HG02642 (cell line): ENCODE results near the gene IGF1R.

Experiments used
- ATAC-seq: cut with Tn5 transposase; IDR thresholded peaks from one replicate; pipeline ENCODE4 v1.9.1; 2021; ENCODE audit warnings: mild to moderate bottlenecking; ENCODE audit not compliant: unreplicated experiment, poor library complexity

Gene IGF1R

DNA sequence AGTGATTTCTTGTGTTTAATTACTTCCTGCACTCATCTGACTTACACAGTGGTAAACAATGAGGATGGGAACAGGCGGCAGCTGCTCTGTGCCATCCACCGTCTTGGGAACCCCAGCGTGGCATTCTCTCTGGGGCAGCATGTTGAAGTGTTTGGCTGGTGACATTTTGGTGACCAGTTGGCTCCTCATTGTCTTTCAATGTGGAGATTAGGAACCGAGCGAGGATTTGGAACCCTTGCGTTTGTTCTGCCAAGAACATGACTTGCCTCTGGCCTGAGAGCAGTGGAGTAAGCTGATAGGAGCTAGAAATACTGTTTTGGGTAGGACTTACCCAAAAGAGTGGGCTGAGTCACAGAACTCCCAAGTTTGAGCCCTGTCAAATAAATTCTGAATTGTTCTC lies 88.8 kb downstream of the IGF1R start:
- ATAC-seq: no peak

DNA sequence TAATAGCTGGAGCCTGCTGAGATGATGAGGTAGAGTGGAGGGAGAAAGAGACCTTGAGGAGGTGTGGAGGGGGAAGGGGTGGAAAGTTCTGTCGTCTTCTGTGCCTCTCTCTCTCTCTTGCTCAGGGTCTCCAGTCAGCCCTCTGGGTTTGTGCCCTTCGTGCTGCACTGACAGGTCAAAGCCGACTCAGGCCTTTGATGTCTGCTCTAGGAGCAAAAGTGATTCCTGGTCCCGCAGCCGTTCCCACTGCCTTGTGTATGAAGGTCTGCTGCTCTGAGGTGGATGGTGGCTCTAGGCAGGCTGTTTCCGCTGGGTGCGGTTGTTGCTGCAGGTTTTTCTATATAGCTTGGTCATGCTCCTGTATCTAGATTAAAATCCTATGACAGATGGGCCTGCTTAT lies 89.4 kb downstream of the IGF1R start:
- ATAC-seq: no peak

DNA sequence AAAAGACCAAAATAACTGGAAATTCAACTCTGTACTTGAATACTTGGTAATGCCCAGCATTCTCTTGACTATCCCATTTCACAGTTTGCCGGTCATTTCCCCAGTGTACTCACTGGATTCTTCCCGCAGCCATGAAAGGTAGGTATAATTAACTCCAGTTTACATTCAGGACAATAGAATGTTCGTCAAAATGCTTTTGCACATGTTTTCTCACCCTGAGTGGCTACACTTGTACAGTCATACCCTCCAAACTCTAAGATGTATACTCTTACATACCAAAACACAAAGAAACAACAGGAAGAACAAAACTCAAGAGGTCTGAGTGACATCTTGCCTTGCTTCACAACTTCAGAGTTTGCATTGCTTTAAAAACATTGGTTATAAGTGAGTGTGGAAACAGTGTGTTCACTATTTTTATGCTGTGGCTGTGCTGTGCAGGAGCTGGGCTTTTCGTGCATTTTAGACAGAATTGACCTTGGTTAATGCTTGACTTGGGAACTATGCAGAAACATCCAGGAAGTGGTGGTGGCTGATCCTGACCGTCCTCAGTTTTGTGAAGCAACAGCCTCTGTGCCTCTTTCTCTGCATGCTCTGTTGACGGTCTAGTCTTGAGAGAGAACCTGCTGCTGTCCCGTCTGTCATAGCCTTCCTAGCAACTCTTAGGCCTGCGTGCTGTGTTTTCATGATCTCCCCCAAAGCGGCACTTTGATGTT lies 90.5 kb downstream of the IGF1R start:
- ATAC-seq: no peak

DNA sequence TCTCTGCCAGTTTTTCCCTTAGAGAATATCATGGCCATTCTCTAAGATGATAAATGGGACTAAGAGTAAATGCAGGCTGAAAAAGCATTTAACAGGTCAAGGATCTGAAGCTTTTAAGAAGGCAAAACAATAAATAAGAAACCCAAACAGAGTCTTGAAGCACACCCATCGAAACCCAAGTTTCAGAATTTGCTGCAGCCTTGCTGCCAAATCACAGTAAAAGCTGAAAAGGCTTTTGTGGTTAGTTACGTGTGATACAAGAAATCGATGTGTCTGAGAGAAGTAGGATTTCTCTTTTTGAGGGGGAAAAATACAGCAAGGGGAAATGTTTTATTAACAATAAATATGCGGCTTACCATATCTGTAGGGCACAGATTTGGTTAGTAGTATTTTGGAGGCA lies 92.0 kb downstream of the IGF1R start:
- ATAC-seq: no peak

DNA sequence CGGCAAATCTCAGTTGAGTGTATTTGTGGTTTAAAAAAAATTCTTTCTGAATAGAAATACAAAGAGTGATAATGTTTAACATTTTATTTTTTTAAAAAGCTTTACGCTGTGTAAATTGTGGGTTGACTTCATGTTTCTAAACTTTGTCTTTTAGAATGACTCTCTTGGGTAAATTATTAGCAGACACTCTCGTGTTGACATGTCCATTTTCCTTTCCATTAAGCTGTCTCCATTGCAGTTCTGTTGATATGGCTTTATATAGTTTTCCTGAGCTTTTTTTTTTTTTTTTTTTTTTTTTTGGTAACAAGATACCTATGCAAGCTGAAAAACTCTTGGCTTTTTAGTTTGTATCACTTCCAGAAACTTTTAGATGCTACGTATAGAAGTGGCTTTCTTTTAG lies 92.6 kb downstream of the IGF1R start:
- ATAC-seq: no peak

DNA sequence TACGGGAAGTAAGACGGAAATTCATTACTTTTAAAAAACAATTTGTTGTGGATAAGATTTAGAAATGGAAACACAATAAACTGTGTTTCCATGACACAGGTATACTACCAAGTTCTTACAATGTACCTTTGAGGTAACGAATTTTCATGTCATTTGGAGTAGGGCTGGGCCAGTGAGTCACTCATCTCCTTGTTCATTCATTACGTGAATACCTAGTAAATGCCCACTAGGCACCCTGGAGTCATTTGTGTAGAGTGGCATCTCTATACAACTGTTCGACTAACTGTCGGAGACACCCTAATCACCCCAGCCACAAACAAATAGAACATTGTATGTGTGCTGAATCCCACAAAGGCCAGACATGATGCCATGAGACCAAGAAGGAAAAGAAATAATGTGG lies 94.8 kb downstream of the IGF1R start:
- no peak for ATAC-seq

DNA sequence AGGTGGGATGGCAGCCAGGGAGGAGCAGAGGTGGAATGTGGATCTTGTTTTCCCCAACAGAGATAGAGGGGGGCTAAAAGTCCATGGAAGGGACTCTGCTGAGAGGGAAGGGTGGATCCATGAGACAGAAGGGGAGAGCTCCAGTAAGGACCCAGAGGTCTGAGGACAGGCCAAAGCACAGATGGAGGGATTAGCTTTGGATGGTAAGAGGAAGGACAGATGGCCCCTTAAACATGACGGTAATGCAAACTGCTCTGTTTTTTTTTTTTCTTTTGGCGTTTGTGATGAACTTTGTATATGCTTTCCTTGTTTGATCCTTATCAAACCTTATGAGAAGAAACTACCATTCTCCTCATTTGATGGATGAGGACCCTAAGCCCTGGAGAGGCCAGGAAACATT lies 96.2 kb downstream of the IGF1R start:
- ATAC-seq: no peak

DNA sequence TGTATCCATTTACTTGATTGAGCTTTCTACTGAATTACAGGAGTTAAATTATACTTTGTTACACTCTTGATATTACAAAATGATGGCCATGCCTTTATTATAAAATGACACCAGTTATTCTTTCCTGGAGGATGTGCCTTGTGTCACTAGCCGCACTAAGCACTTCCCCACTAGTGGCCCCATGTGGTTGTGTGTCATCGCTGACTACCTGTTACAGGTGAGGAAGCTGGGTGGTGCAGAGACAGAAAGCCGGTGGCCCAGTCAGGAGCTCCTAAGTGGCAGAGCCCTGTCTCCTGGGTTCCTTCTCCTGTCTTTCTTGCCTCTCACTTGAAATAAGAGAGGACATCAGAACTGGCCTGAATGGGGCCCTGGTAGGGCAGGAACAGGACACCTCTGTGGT lies 96.8 kb downstream of the IGF1R start:
- ATAC-seq: no peak

DNA sequence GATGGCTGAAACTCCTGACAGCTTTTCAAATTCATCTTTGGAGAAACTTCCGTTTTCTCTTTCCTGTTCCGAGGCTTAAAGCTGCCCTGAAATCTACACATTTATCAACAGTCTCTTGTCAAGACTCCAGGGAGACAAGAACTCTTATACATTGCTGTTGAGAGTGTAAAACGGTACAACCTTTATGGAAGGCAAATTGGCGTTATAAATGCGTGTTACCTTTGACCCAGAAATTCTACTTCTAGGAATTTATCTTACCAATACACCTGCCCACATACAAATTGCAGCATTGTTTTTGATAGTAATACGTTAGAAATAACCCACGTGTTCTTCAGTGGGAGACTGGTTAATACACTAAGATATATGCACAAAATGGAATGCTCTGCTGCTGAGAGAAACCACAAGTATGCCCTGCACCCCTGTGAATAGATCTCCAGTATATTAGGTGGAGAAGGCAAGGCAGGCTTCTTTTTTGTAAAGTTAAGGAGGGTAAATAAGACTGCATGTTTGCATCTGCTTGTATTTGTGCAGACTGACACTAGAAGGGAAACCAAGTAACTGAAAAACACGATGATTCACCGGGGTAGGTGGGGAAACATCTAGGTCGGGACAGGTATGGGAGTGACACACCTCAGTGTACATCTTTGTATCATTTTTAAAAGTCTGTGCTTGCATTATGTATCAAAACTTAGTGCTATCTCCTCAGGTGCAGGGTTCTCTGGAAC lies 97.5 kb downstream of the IGF1R start:
- no peak for ATAC-seq

DNA sequence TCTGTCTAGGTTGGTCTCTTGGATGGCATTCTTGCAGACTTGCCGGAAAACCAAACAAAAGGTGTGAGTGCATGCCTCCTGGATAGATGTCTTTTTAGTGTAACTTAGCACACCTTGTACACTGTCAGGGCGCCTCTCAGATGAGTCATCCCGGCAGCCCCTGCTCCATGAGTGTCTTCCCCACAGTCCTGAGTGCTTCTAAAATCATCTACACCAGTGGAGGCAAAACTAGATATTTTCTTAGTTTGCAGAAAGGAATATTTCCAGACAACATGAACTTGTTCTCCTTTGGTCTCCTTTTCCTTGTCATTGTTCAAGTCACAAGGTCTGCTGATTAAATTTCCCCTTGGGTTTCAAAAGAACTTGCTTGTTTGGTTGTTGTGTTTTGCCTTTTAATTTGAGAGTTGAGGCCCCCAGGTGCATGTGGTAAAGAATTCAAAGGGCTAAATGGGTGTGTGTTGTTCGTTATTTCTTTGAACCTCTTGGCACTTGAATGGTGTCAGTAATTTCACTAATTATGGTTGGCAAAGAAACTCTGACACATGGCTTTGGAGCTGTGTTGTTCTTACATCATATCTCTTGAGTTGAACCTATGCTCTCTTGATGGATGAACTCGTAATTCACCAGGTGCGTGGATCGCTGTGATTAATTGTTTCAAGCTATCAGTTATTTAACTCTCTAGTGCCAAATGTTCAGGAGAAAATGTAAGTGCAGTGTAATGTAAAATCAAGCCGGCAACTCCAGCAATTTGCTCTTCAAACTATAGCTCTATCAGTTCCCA lies 98.2 kb downstream of the IGF1R start:
- ATAC-seq: no peak

DNA sequence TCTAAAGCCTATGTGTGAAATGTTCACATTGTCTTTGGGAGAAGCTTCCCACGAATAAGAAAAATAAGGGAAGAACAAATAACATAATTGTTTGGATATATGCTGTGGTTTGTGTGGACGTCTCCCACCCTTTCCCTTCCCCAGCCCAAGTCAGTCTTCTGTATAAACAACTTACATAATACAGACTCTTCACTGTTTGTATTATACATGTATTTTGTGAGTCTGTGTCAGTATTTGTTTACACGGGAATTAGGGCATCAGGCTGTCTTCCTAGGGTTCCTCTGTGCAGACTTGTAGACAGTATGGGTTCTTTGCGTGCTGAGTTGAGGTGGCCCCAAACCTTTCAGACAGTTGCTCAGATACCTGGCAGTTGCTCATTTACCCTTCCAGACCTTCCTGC lies 103.4 kb downstream of the IGF1R start:
- no peak for ATAC-seq

DNA sequence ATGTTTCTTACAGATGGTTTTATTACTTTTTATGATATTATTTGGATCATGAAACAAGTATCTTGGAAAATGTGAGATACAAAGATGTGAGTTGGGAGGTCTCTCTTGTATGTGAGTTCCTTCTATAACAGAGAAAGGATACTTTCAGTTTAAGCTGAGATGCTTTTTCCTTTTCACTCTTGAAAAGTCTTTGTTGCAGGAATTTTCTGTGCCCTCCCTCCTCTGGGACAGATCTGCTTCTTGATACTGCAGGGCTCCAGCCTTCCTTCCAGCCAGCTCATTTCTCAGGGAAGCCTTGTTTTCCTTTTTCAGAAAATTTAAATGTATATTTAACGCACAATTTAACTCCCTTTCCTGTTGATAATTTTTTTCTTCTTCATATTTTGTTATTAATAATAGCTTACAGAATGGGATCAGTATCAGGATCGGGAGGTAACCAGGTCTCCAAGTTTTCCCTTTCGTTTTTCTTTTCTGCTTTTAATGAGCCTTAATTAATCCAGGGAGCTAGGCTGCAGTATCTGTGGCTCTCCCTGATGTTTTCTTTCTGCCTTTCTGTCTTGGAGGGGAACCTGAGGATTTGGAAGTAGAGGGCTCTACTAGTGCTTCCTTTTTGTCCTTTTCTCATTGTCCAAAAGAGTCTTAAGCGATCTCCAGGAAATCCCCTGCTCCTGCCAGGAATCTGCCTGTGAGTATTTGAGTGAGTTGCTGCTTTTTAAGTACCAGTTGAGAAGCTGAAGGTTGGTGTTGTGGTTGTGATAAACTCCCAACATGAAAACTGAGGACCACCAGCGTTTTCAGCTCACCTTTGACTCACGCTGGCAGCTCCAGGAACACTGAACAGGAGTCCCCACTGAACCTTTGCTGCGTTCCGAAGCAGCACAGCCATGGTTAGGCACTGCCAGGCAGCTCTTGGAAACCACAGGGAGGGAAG lies 105.7 kb downstream of the IGF1R start:
- ATAC-seq: no peak

DNA sequence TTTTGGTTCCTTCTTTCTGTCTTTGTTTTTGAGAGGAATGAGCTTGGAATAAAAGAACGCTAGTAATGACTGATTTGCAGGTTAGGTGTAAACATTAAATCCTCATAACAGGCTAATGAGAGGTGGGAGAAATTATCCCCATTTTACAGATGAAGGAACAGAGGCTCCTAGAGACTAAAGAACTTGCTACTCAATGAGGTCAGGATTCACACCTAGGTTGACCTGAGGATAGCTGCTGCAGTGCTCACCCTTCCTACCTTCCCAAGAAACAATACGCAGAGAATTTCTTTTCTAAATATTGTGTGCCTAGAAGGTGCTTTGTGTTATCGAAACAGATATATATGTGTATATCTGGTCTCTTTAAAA lies 106.3 kb downstream of the IGF1R start:
- no peak for ATAC-seq

DNA sequence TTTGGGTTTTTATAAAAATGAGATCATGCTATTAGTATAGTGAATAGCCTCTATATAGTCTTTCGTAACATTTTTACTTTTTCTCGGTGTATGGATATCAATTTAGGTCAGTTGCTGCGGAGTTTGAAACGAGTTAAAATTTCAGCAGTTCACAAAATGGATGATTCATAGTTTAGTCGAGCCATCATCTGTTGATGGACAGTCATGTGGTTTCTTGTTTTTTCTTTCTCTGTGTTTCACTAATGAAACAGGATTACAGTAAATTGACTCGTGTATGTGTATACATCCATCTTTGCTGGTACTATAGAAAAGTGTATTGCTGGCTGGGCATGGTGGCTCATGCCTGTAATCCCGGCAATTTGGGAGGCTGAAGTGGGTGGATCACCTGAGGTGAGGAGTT lies 106.8 kb downstream of the IGF1R start:
- no peak for ATAC-seq

DNA sequence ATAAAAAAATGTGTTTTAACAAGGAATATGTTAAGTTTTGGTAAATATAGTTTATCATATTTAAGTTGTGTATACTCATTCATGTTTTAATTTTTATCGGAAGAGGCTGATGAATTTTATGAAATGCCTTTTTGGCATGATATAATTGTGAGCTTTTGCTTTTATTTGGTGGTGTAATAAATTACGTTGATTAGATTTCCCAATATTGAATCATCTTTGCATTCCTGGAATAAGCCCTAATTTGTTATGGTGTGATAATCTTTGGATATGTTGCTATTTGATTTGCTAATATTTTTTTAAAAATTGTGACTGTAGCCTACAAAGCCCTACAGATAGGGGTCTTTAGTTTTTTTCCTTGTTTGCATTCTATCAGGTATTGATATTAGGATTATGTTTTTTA lies 107.4 kb downstream of the IGF1R start:
- ATAC-seq: no peak

DNA sequence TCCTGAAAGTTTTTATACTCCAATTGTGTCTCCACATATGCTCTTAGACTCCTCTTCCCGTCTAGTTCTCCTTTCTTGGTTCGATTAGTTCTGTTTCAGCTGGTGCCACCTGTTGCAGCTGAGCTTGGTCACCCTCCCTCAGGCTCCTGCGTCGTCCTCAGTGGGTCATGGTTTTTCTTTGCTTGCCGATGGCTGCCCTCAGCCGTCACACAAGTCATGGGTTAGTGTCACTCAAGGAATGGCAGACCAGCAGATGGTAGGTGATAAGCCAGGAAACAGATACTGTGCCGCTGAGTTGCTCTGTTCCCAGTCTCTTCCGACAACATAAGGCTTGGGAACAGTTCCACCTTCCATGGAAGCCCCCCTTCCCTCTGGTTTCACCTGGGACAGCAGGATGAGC lies 109.9 kb downstream of the IGF1R start:
- no peak for ATAC-seq

DNA sequence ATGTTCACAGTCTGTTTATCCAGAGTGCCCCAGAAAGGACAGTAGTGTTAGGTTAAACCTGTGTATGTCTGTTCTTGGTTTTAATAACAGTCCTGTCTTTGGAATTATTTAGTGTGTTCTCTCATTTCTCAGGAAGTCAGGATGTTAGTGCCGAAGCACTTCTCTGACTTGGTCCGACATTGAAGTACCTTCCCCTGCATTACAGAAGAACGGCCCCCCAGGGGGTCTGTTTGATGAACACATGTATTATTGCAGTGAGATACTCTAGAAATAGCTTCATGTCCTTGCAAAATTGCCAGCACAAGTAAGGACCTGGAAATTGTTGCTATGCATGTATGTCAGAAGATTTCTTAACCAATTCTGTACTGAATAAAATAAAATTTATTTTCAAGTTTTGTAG lies 110.9 kb downstream of the IGF1R start:
- no peak for ATAC-seq

DNA sequence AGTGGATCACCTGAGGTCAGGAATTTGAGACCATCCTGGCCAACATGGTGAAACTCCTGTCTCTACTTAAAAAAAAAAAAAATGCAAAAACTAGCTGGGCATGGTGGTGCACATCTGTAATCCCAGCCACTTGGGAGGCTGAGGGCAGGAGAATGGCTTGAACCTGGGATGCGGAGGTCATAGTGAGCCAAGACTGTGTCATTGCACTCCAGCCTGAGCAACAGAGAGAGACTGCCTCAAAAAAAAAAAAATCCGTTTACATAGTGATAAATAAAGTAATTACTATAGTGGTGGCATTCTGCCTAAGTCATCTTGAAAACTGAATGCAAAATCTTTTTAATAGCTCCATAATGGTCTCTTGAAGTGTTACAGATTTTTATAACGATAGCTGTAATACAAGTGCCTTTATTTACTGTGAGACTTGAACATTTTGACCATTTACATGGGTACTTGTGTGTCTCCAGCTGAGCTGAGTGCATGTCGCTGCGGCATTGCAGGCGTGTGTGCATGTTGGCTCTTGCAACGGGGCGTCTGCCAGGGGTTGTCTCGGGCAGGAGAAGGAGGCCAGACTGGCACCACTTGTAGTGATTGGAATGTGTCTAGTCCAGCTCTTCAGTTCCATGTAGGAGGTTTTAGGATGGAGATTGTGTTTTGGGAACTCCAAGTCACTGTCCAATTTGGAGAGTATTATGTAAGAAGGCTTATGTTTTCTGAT lies 111.9 kb downstream of the IGF1R start:
- no peak for ATAC-seq

DNA sequence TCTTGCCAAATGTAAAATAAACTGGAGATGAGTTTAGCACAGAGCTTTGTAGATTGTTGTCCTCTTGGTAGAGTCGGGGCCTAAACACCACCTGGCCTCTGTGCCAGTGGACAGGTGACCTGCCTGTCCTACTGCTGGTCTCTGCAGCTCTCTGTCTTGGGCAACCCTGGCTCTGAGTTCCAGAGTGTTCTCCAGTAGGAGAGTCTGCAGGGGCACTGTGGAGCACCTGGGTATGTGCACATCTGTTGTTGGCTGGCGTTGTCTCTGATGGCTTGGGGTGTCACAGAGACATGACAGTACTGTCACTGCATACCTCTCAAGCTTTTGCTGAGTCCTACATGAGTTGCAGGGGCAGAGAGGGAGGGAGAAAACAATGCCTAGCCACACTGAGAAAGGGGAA lies 112.6 kb downstream of the IGF1R start:
- no peak for ATAC-seq

DNA sequence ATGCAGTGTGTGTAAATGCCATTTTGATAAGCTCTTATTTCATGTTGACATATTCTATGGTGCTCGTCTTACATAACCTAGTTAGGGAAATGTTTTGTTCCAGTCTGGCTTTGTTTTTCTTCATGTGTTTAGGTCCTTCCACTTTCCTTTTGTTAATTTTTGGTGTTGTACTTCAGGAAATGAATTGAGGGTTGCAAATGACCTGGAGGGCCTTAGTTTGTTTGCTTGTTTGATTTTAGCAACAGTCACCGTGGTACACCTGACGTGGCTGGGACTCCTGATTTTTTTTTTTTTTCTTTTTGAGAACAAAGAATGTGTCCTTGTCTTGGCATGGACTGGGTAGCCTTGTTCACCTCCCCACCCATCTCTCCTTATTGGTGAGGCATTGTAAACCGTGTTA lies 114.8 kb downstream of the IGF1R start:
- ATAC-seq: no peak
